ENCODE data around the gene CD300LF.

The CD300LF gene

GRCh38 chr17:74712756-74713155 lies at the start of gene CD300LF:
Gene CD300LF, minus strand, starts transcription at chr17:74712923. Its CDS starts 57 bp downstream, at chr17:74712866.
- DNase-seq, result no peak

- no peak for DNase-seq
Observed at GRCh38 chr17:74761931-74762330, 49.2 kb upstream of the CD300LF start.

GRCh38 chr17:74761419-74761818 lies 48.7 kb upstream of the CD300LF start:
- no peak for DNase-seq

GRCh38 chr17:74760404-74761105 lies 47.8 kb upstream of the CD300LF start:
- no peak for DNase-seq

GRCh38 chr17:74759941-74760340 lies 47.2 kb upstream of the CD300LF start:
- DNase-seq, result no peak

GRCh38 chr17:74759243-74759801 lies 46.6 kb upstream of the CD300LF start:
- DNase-seq, result no peak

GRCh38 chr17:74758848-74759168 lies 46.1 kb upstream of the CD300LF start:
- DNase-seq, result no peak

- no peak for DNase-seq
Observed at GRCh38 chr17:74757931-74758847, 45.5 kb upstream of the CD300LF start.

- DNase-seq, result no peak
Observed at GRCh38 chr17:74757502-74757901, 44.8 kb upstream of the CD300LF start.

- no peak for DNase-seq
Observed at GRCh38 chr17:74756891-74757290, 44.2 kb upstream of the CD300LF start.

GRCh38 chr17:74755533-74755932 lies 42.8 kb upstream of the CD300LF start:
- DNase-seq, result no peak

- DNase-seq, result no peak
Observed at GRCh38 chr17:74754832-74755231, 42.1 kb upstream of the CD300LF start.

GRCh38 chr17:74752822-74753401 lies 40.2 kb upstream of the CD300LF start:
- no peak for DNase-seq

GRCh38 chr17:74752415-74752814 lies 39.7 kb upstream of the CD300LF start:
- no peak for DNase-seq

- DNase-seq, result no peak
Observed at GRCh38 chr17:74750327-74751069, 37.8 kb upstream of the CD300LF start.

GRCh38 chr17:74750039-74750326 lies 37.3 kb upstream of the CD300LF start:
- no peak for DNase-seq

GRCh38 chr17:74749279-74750038 lies 36.7 kb upstream of the CD300LF start:
- DNase-seq, result no peak

- peak; percentile 91 for DNase-seq
Observed at GRCh38 chr17:74748529-74749278, 36.0 kb upstream of the CD300LF start, which contains the start of gene NHERF1. Gene NHERF1, plus strand, starts transcription at chr17:74748628. Its CDS starts 219 bp downstream, at chr17:74748847.

- DNase-seq, result no peak
Observed at GRCh38 chr17:74748279-74748528, 35.5 kb upstream of the CD300LF start.

GRCh38 chr17:74746922-74747321 lies 34.2 kb upstream of the CD300LF start:
- no peak for DNase-seq

- DNase-seq, result no peak
Observed at GRCh38 chr17:74746376-74746775, 33.7 kb upstream of the CD300LF start.
